Esophagus muscularis mucosa (tissue), 4 donors: ENCODE data around the gene SIGLEC11. TPM values are rescaled to one million over a fixed set of nuclear protein-coding genes. Genes with fewer than 3 reads are reported as not detected.

Source experiments
- DNase-seq: peaks from one replicate; pipeline ENCODE4 v3.0.0-alpha.2; 2017; ENCODE audit errors: extremely low spot score
- H3K27ac ChIP-seq, 4 donors: fragments of 200-600 bp; sonication (generic); replicated peaks in 1 of 4; 1 replicate in 3 of 4; 2 replicates in 1 of 4; pipeline ENCODE4 v1.5.1; 2016 to 2019; ENCODE audit warnings: mild to moderate bottlenecking in 1 of 4
- H3K27me3 ChIP-seq, 4 donors: fragments of 200-600 bp; sonication (generic); one replicate each; pipeline versions ENCODE4 v1.5.1 to v1.6.0; 2016 to 2019
- H3K36me3 ChIP-seq, 4 donors: fragments of 200-600 bp; sonication (generic); one replicate each; pipeline ENCODE4 v1.5.1; 2016 to 2019
- H3K4me1 ChIP-seq, 4 donors: fragments of 200-600 bp; sonication (generic); one replicate each; pipeline ENCODE4 v1.5.1; 2016 to 2019
- H3K4me3 ChIP-seq, 4 donors: fragments of 200-600 bp; sonication (generic); 1 replicate in 2 of 4; 2 replicates in 2 of 4; pipeline ENCODE4 v1.5.1; 2016 to 2019; ENCODE audit warnings: mild to moderate bottlenecking in 4 of 4, moderate library complexity in 1 of 4
- H3K9me3 ChIP-seq, 4 donors: fragments of 200-600 bp; sonication (generic); 1 replicate in 3 of 4; 2 replicates in 1 of 4; pipeline ENCODE4 v1.5.1; 2016 to 2019
- EP300 ChIP-seq: sonication (generic); formaldehyde crosslinking; IDR thresholded peaks from one replicate; pipeline ENCODE4 v1.6.1; 2017; ENCODE audit warnings: antibody characterized with exemption
- POLR2A ChIP-seq: fragments of 450-650 bp; IDR thresholded peaks from one replicate; pipeline ENCODE4 v1.6.1; 2017; ENCODE audit warnings: antibody characterized with exemption, moderate library complexity, mild to moderate bottlenecking, low read depth
- POLR2AphosphoS5 ChIP-seq, 2 donors: sonication (generic); formaldehyde crosslinking; IDR thresholded peaks; one replicate each; pipeline ENCODE4 v1.6.1; 2017; ENCODE audit warnings: antibody characterized with exemption in 2 of 2
- WGBS: methylation state at CpG from one replicate; pipeline ENCODE4 v1.1.5; 2018; 5-methylcytosine and 5-hydroxymethylcytosine counted together
- intact Hi-C: fragments of 100-400 bp; cut with DNase I; formaldehyde crosslinking; loops from one replicate; pipeline ENCODE4 v1.15.1; 2023
- total RNA-seq, 4 donors: library from RNA; depleted of rRNA; stranded (reverse); fragments of >200 nt; gene quantifications; one replicate each; pipeline versions ENCODE4 v1.1.0 to v1.2.1, GENCODE V29; 2016
- TF ChIP-seq, protein P1 (sequence below), 3 experiments: fragments of 200-600 bp in 2 of 3; fragments of 450-650 bp in 1 of 3; sonication (generic) in 2 of 3; IDR thresholded peaks; one replicate each; pipeline ENCODE4 v1.5.1; 2017 to 2019; ENCODE audit warnings: antibody characterized with exemption in 3 of 3, mild to moderate bottlenecking in 2 of 3, moderate library complexity in 1 of 3

Gene SIGLEC11
- total RNA-seq, 4 donors from 2014 or later = 0.50 to 2.9 (median 1.4) TPM

DNA sequence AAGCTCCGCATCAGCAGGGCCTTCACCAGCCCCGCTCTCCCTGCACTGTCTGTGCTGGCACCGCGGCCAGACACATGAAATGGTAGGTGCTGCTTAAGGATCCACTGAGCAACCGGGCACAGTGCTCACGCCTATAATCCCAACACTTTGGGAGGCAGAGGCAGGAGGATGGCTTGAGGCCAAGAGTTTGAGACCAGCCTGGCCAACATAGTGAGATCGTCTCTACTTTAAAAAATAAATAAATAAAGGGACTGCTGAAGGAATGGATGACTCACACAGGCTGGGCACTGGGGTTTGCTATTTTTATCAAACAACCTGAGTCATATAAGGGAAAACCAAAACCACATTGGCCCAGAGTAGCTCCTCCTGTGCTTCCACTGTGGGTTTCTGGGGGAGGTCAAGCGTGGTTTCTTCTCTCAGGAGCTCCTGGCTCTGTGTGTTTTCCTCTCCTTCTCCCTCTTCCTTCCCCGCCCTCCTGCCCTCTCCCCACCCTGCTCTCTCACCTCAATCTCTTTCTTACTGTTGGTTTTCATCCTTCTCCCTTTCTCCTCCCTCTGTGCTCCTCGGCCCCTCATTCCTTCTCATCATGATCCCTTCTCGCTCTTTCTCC lies 42.9 kb upstream of the SIGLEC11 start:
- H3K4me3 ChIP-seq = peak overlapping the region in 1 of 4 donors; percentile 2
- H3K4me1 ChIP-seq = peaks cover 15 to 48% (median 39%) of the 10 kb centered on the region in 4 donors
- DNase-seq = no peak
- intact Hi-C loops = no loop called here
- H3K27ac ChIP-seq = peak overlapping the region; percentile 75 to 84 (median 80)
- H3K27me3 ChIP-seq = no peaks in the 10 kb centered on the region
- peaks cover 47 to 100% (median 90%) of the 10 kb centered on the region in 4 donors for H3K36me3 ChIP-seq
- H3K9me3 ChIP-seq = no peaks in the 10 kb centered on the region
- TF ChIP-seq POLR2AphosphoS5 (IDR thresholded peaks at IDR 0.05) = peak; percentile 47 to 54
- TF ChIP-seq, protein P1, sequence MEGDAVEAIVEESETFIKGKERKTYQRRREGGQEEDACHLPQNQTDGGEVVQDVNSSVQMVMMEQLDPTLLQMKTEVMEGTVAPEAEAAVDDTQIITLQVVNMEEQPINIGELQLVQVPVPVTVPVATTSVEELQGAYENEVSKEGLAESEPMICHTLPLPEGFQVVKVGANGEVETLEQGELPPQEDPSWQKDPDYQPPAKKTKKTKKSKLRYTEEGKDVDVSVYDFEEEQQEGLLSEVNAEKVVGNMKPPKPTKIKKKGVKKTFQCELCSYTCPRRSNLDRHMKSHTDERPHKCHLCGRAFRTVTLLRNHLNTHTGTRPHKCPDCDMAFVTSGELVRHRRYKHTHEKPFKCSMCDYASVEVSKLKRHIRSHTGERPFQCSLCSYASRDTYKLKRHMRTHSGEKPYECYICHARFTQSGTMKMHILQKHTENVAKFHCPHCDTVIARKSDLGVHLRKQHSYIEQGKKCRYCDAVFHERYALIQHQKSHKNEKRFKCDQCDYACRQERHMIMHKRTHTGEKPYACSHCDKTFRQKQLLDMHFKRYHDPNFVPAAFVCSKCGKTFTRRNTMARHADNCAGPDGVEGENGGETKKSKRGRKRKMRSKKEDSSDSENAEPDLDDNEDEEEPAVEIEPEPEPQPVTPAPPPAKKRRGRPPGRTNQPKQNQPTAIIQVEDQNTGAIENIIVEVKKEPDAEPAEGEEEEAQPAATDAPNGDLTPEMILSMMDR (IDR thresholded peaks at IDR 0.05) = no peak
- 43% methylated on average over 8 of the region's 11 CpGs for WGBS

DNA sequence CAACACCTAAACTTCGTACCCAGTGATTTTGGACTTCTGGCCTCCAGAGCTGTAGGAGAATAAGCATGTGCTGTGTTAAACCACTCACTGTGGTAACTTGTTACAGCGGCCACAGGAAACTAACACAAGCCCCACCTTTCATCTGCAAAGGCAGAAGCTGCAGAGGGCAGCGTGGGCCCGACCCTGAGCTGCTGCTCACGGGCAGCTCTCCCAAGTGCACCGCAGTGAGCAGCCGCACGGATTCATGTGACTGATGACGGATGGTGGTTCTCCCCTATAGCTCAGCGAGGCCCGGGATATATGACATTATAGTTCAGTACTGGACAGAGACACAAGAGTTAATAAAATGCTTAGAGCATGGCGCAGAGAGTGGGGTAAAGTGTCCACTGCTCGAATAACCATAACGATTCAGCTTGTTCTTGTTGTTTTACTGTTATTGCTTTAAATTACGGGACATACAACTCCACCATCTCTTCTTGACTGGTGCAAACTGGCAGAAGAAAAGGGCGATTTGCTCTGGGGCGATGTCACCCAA lies 42.3 kb upstream of the SIGLEC11 start:
- 88% methylated on average over 10 of the region's 17 CpGs for WGBS
- Histone ChIP-seq H3K27ac (peak overlapping the region; percentile 65 to 83 (median 76)), H3K4me1 (peaks cover 15 to 48% (median 39%) of the 10 kb centered on the region in 4 donors), H3K9me3 (no peaks in the 10 kb centered on the region), H3K27me3 (no peaks in the 10 kb centered on the region), H3K4me3 (no peak overlapping the region), H3K36me3 (peaks cover 42 to 100% (median 89%) of the 10 kb centered on the region in 4 donors)
- intact Hi-C loops = no loop called here
- DNase-seq = no peak
- TF ChIP-seq POLR2A (no peak), EP300 (no peak), POLR2AphosphoS5 (IDR thresholded peaks at IDR 0.05) (no peak)
- TF ChIP-seq, protein P1 (IDR thresholded peaks at IDR 0.05) = no peak

DNA sequence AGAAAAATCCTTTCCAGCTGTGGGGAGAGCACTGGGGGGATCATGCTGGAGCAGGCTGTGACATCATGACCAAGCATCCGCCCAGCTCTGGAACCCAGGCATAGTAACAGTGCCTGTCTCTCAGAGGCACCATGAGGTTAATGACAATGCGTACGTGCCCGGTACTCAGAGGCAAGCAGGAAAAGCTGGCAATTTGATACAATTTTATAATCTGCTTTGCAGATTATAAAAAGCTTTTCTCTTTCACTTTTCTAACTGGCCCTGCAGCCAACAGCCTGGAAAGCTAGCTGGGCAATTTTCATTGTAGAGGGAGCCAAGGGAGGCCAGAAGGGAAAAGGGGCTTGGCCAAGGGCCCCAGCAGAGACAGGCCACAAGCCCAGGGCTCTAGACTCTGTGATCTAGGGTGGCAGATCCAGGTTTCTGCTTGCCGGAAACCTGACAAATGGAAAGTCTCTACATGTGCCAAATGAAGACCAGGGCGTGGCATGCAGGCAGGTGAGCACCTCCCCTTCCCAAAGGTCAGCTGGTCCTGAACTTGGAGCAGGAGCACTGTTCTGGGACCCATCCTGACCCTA lies 41.5 kb upstream of the SIGLEC11 start:
- H3K4me3 ChIP-seq = no peak overlapping the region
- H3K9me3 ChIP-seq = no peaks in the 10 kb centered on the region
- peaks cover 43 to 98% (median 89%) of the 10 kb centered on the region in 4 donors for H3K36me3 ChIP-seq
- intact Hi-C loops = no loop called here
- 83% methylated on average over 5 of the region's 6 CpGs for WGBS
- H3K27ac ChIP-seq = peak overlapping the region in 1 of 4 donors; percentile 83
- no peak for DNase-seq
- no peaks in the 10 kb centered on the region for H3K27me3 ChIP-seq
- peaks cover 15 to 48% (median 39%) of the 10 kb centered on the region in 4 donors for H3K4me1 ChIP-seq
- TF ChIP-seq EP300 = no peak

DNA sequence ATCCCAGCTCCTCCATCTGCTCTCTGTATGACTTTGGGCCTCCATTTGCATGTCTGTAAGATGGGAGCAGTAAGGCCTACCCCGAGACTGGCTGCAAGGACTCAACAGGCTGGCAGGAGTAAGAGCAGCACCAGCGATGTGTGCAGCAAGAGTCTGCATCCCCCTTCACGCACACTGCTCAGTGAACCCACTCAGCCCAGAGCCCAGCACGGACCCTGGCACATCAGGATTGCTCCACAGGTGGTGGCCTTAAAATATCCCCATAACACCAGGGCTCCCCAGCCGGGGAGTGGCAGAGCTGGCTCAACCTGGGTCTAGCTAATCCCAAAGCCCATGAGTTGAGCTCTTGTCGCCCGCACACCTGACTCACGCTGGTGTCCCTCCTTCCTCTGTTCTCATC lies 40.8 kb upstream of the SIGLEC11 start:
- WGBS = 83% methylated on average over 8 of the region's 8 CpGs
- H3K9me3 ChIP-seq = no peaks in the 10 kb centered on the region
- H3K27ac ChIP-seq = no peak overlapping the region
- TF ChIP-seq POLR2A (no peak), EP300 (no peak)
- TF ChIP-seq, protein P1 (IDR thresholded peaks at IDR 0.05) = no peak
- no peaks in the 10 kb centered on the region for H3K27me3 ChIP-seq
- H3K36me3 ChIP-seq = peaks cover 42 to 98% (median 89%) of the 10 kb centered on the region in 4 donors
- H3K4me3 ChIP-seq = no peak overlapping the region
- peaks cover 15 to 48% (median 39%) of the 10 kb centered on the region in 4 donors for H3K4me1 ChIP-seq
- DNase-seq = no peak
- intact Hi-C loops = no loop called here

DNA sequence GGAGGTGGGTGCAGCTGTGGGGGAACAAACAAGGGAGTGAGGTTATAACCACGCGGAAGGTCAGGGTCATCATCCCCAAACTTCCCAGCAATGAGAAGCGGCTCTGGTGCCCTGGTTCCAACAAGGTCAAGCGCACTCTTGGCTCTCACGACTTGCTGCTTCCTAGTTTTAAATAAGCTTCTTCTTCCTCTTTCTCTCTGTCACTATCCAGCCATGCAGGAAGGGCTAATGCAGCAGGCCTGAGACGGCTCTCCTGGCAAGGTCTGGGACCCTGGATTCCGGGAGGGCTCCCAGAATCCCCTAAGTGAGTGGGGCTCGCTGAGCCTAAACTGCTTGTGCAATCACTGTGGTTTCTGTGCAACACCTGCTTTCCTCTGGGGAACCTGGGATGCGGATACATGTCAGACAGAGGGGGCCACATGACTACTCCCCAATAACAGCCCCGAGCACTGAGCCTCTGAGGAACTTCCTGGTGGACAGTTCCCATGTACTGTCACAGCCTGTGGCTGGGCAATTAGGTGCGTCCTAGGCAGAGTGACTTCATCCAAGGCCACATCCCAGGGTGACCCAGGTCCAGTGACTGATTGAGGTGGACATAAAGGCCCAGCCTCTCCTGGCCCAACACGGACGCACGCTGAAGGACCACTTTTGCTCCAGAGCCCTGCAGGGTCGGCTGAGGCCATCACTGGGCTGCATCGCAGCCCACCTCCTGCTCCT lies 40.0 kb upstream of the SIGLEC11 start:
- Histone ChIP-seq H3K36me3 (peaks cover 43 to 98% (median 89%) of the 10 kb centered on the region in 4 donors), H3K27me3 (no peaks in the 10 kb centered on the region), H3K27ac (no peak overlapping the region), H3K4me1 (peaks cover 15 to 48% (median 39%) of the 10 kb centered on the region in 4 donors), H3K9me3 (no peaks in the 10 kb centered on the region), H3K4me3 (no peak overlapping the region)
- TF ChIP-seq POLR2A (no peak), POLR2AphosphoS5 (IDR thresholded peaks at IDR 0.05) (no peak), EP300 (no peak)
- TF ChIP-seq, protein P1 (IDR thresholded peaks at IDR 0.05) = no peak
- WGBS = 88% methylated on average over 14 of the region's 16 CpGs
- intact Hi-C loops = no loop called here
- no peak for DNase-seq
